Naive thymus-derived CD4-positive, alpha-beta T cell (primary cell): ENCODE data around the gene MYO6. TPM values are rescaled to one million over a fixed set of nuclear protein-coding genes. Genes with fewer than 3 reads are reported as not detected.

Source experiments
- ATAC-seq: fragments of 150-1000 bp; cut with Tn5 transposase; 2 replicates; pipeline ENCODE4 v1.10.0; 2021; ENCODE audit warnings: mild to moderate bottlenecking, moderate library complexity
- CTCF ChIA-PET: fragments of 350-600 bp; sonication (Branson Sonifier 250); formaldehyde crosslinking; loops from one replicate; lab custom pipeline; 2021; ENCODE audit warnings: antibody characterized with exemption; lab: Charles Lee
- POLR2A ChIA-PET: fragments of 350-600 bp; sonication (Branson Sonifier 250); formaldehyde crosslinking; loops from one replicate; lab custom pipeline; 2021; ENCODE audit warnings: antibody characterized with exemption, inconsistent platforms; lab: Charles Lee
- DNase-seq, 9 donors: peaks; one replicate each; pipeline versions ENCODE4 v3.0.0 to v3.0.0-alpha.2; 2020 to 2022; ENCODE audit warnings: mixed read lengths in 1 of 9
- H3K27ac ChIP-seq: one replicate; pipeline ENCODE4 v1.7.0; 2013; ENCODE audit warnings: mild to moderate bottlenecking, low read depth, low read length, moderate library complexity
- H3K27me3 ChIP-seq, 2 donors: one replicate each; pipeline ENCODE4 v1.7.0; 2013; ENCODE audit warnings: low read length in 2 of 2, mild to moderate bottlenecking in 2 of 2, moderate library complexity in 2 of 2; ENCODE audit not compliant: control insufficient read depth in 2 of 2, insufficient read depth in 2 of 2
- H3K36me3 ChIP-seq, 3 experiments: 1 replicate in 2 of 3; 2 replicates in 1 of 3; pipeline ENCODE4 v1.7.0; 2013; ENCODE audit warnings: low read length in 3 of 3, mild to moderate bottlenecking in 3 of 3, moderate library complexity in 1 of 3; ENCODE audit not compliant: insufficient read depth in 3 of 3, control insufficient read depth in 2 of 3
- H3K4me1 ChIP-seq, 2 donors: one replicate each; pipeline ENCODE4 v1.7.0; 2013; ENCODE audit warnings: low read length in 2 of 2, mild to moderate bottlenecking in 2 of 2, moderate library complexity in 1 of 2; ENCODE audit not compliant: control insufficient read depth in 2 of 2, insufficient read depth in 2 of 2
- H3K4me3 ChIP-seq: 2 replicates; pipeline ENCODE4 v1.7.0; 2013; ENCODE audit warnings: mild to moderate bottlenecking, low read length
- H3K9me3 ChIP-seq, 3 experiments: 1 replicate in 2 of 3; 2 replicates in 1 of 3; pipeline ENCODE4 v1.7.0; 2013; ENCODE audit warnings: low read length in 3 of 3; ENCODE audit not compliant: control insufficient read depth in 2 of 3
- H3K27ac Mint-ChIP-seq, 9 donors: one replicate each; pipeline ENCODE4 v1.8.0; 2020 to 2022; ENCODE audit warnings: mixed read lengths in 9 of 9, mild to moderate bottlenecking in 8 of 9, moderate library complexity in 5 of 9, inconsistent platforms in 2 of 9
- H3K27me3 Mint-ChIP-seq, 5 donors: one replicate each; pipeline ENCODE4 v1.8.0; 2021 to 2022; ENCODE audit warnings: mixed read lengths in 5 of 5, mild to moderate bottlenecking in 1 of 5
- H3K36me3 Mint-ChIP-seq, 5 donors: one replicate each; pipeline ENCODE4 v1.8.0; 2020 to 2022; ENCODE audit warnings: mixed read lengths in 5 of 5, mild to moderate bottlenecking in 3 of 5, inconsistent platforms in 1 of 5
- H3K4me1 Mint-ChIP-seq, 7 donors: one replicate each; pipeline ENCODE4 v1.8.0; 2020 to 2022; ENCODE audit warnings: mixed read lengths in 7 of 7, mild to moderate bottlenecking in 3 of 7, inconsistent platforms in 1 of 7
- H3K4me3 Mint-ChIP-seq, 10 donors: one replicate each; pipeline ENCODE4 v1.8.0; 2020 to 2022; ENCODE audit warnings: mild to moderate bottlenecking in 10 of 10, mixed read lengths in 10 of 10, moderate library complexity in 6 of 10, inconsistent platforms in 2 of 10
- H3K9me3 Mint-ChIP-seq, 11 donors: one replicate each; pipeline ENCODE4 v1.8.0; 2020 to 2022; ENCODE audit warnings: mixed read lengths in 11 of 11, mild to moderate bottlenecking in 4 of 11, inconsistent platforms in 1 of 11, moderate library complexity in 1 of 11
- intact Hi-C, 2 donors: fragments of 100-400 bp; cut with micrococcal nuclease; formaldehyde crosslinking; loops; one replicate each; pipeline ENCODE4 v1.15.1; 2023
- polyA plus RNA-seq, 2 donors: library from polyadenylated mRNA; unstranded; fragments of 300-500 nt; fragmentation: Illumina TruSeq; gene quantifications; one replicate each; pipeline ENCODE4 v1.2.3, GENCODE V29; 2021
- total RNA-seq, 6 experiments: library from RNA in 5 of 6; stranded (reverse) in 5 of 6; gene quantifications; 1 replicate in 5 of 6; 2 replicates in 1 of 6; pipeline ENCODE4 v1.2.3 and lab custom pipeline; 2021 to 2026

MYO6 gene
- total and polyA plus RNA-seq, 7 experiments from 2014 or later = 0.27 to 3.1 (median 0.94) TPM

- Mint-ChIP-seq H3K9me3 (peaks cover 0 to 2% (median 0%) of the 10 kb centered on the region in 11 donors), H3K4me1 (peaks cover 0 to 1% (median 0%) of the 10 kb centered on the region in 7 donors), H3K27ac (no peak overlapping the region), H3K27me3 (peaks cover 0 to 5% (median 0%) of the 10 kb centered on the region in 5 donors), H3K4me3 (no peak overlapping the region), H3K36me3 (no peaks in the 10 kb centered on the region)
- no peak overlapping the region for H3K4me3 ChIP-seq
- H3K36me3 ChIP-seq = no peaks in the 10 kb centered on the region
- H3K27ac ChIP-seq = no peak overlapping the region
- no peak for DNase-seq
- ChIA-PET POLR2A (no interaction called here), CTCF (no interaction called here)
- no peaks in the 10 kb centered on the region for H3K9me3 ChIP-seq
- intact Hi-C loops = no loop called here
- no peak for ATAC-seq
- H3K4me1 ChIP-seq = no peaks in the 10 kb centered on the region
- no peaks in the 10 kb centered on the region for H3K27me3 ChIP-seq
Measured at GRCh38 chr6:75778757-75779156, 29.7 kb downstream of the MYO6 start.

- Mint-ChIP-seq H3K27ac (no peak overlapping the region), H3K4me3 (no peak overlapping the region), H3K36me3 (no peaks in the 10 kb centered on the region), H3K4me1 (no peaks in the 10 kb centered on the region), H3K27me3 (peaks cover 2 to 34% (median 14%) of the 10 kb centered on the region in 5 donors), H3K9me3 (peaks cover 0 to 4% (median 0%) of the 10 kb centered on the region in 11 donors)
- DNase-seq (no peak), ATAC-seq (no peak)
- H3K4me1 ChIP-seq = no peaks in the 10 kb centered on the region
- no peaks in the 10 kb centered on the region for H3K9me3 ChIP-seq
- CTCF ChIA-PET = no interaction called here
- POLR2A ChIA-PET = no interaction called here
- H3K4me3 ChIP-seq = no peak overlapping the region
- intact Hi-C loops = no loop called here
- H3K27me3 ChIP-seq = no peaks in the 10 kb centered on the region
- no peak overlapping the region for H3K27ac ChIP-seq
- H3K36me3 ChIP-seq = no peaks in the 10 kb centered on the region
Measured at GRCh38 chr6:75786152-75786551, 37.1 kb downstream of the MYO6 start.

DNA sequence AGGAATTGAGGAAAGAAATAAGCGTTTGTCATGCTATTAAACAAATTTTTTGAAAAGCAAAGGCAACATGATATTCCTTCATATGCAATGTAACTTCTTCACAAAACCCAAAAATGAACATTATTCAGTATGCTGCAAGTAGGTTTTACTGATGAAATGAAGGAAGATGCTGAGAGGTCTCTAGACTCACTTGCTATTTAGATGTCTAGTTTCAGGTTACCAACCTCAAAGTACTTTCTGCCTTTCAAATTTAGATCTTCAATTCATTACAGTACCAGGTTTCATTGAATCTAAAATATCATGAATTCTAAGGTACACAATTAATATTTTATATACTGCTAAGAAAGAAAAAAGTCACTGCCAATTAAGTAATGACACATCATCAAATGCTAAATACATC is 39.9 kb downstream of the MYO6 start:
- ATAC-seq (no peak), DNase-seq (no peak)
- Histone ChIP-seq H3K4me1 (no peaks in the 10 kb centered on the region), H3K4me3 (no peak overlapping the region), H3K36me3 (no peaks in the 10 kb centered on the region), H3K9me3 (no peaks in the 10 kb centered on the region), H3K27me3 (no peaks in the 10 kb centered on the region), H3K27ac (no peak overlapping the region)
- H3K27me3 Mint-ChIP-seq = peaks cover 2 to 27% (median 11%) of the 10 kb centered on the region in 5 donors
- no peaks in the 10 kb centered on the region for H3K4me1 Mint-ChIP-seq
- intact Hi-C loops = no loop called here
- H3K4me3 Mint-ChIP-seq = no peak overlapping the region
- POLR2A ChIA-PET = no interaction called here
- H3K27ac Mint-ChIP-seq = no peak overlapping the region
- H3K9me3 Mint-ChIP-seq = peaks cover 0 to 3% (median 0%) of the 10 kb centered on the region in 11 donors
- CTCF ChIA-PET = no interaction called here
- no peaks in the 10 kb centered on the region for H3K36me3 Mint-ChIP-seq

DNA sequence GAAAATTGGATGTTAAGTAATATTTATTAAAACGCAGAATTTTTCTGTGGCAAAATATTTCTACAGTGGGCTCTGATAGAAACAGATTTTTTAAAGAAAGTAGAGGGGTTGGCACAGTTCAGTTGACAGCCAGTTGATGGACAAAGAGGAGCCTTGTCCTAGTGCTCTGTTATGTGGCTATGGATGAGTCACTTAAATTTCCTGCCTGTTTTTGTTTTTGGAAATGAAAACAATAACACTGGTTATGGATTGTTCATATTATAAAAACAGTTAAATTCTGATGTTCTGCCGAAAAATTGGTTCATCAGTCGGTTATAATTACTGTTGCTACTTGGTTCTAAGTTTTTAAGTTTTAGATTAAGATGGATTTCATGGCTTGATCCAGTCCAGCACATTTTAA is 42.8 kb downstream of the MYO6 start:
- Mint-ChIP-seq H3K4me1 (no peaks in the 10 kb centered on the region), H3K4me3 (no peak overlapping the region), H3K36me3 (no peaks in the 10 kb centered on the region), H3K9me3 (peaks cover 0 to 3% (median 0%) of the 10 kb centered on the region in 11 donors), H3K27me3 (peaks cover 2 to 35% (median 14%) of the 10 kb centered on the region in 5 donors), H3K27ac (no peak overlapping the region)
- DNase-seq (no peak), ATAC-seq (no peak)
- intact Hi-C loops = no loop called here
- Histone ChIP-seq H3K27me3 (no peaks in the 10 kb centered on the region), H3K9me3 (no peaks in the 10 kb centered on the region), H3K4me1 (no peaks in the 10 kb centered on the region), H3K4me3 (no peak overlapping the region), H3K36me3 (no peaks in the 10 kb centered on the region), H3K27ac (no peak overlapping the region)
- POLR2A ChIA-PET = no interaction called here
- CTCF ChIA-PET = no interaction called here

DNA sequence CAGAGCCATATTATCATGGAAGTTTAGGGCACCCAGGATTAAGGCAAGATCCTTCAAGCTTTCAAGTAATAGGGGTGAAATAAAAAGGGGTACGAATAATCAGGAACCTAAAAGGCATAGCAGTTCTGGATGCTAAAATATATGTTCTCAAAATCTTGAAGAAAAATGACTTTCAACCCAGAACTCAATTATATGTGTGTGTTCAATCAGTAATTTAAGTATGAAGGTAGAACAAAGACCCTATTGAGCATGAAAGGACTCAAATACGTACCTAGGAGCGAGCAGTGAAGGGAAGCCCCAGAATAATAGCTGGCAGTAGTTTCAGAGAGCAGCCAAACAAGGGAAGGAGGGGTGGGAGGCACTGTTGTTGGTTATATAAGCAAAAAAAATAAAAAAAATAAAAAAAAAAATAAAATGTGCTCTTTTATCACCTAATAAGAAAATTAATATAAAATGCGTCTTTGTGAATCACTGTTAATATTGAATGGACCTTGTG is 45.4 kb downstream of the MYO6 start:
- Histone ChIP-seq H3K27ac (no peak overlapping the region), H3K36me3 (no peaks in the 10 kb centered on the region), H3K4me1 (no peaks in the 10 kb centered on the region), H3K27me3 (no peaks in the 10 kb centered on the region), H3K4me3 (no peak overlapping the region), H3K9me3 (no peaks in the 10 kb centered on the region)
- H3K27me3 Mint-ChIP-seq = peaks cover 5 to 28% (median 17%) of the 10 kb centered on the region in 5 donors
- H3K36me3 Mint-ChIP-seq = no peaks in the 10 kb centered on the region
- CTCF ChIA-PET = no interaction called here
- H3K4me1 Mint-ChIP-seq = no peaks in the 10 kb centered on the region
- no peak overlapping the region for H3K27ac Mint-ChIP-seq
- H3K9me3 Mint-ChIP-seq = peaks cover 0 to 2% (median 0%) of the 10 kb centered on the region in 11 donors
- ATAC-seq = no peak
- intact Hi-C loops = no loop called here
- POLR2A ChIA-PET = no interaction called here
- H3K4me3 Mint-ChIP-seq = no peak overlapping the region
- DNase-seq = no peak

- no peaks in the 10 kb centered on the region for H3K36me3 ChIP-seq
- H3K27ac ChIP-seq = no peak overlapping the region
- H3K9me3 Mint-ChIP-seq = peaks cover 0 to 2% (median 0%) of the 10 kb centered on the region in 11 donors
- ChIA-PET POLR2A (no interaction called here), CTCF (no interaction called here)
- H3K9me3 ChIP-seq = no peaks in the 10 kb centered on the region
- H3K4me3 ChIP-seq = no peak overlapping the region
- H3K4me3 Mint-ChIP-seq = no peak overlapping the region
- DNase-seq (no peak), ATAC-seq (no peak)
- H3K27ac Mint-ChIP-seq = no peak overlapping the region
- peaks cover 5 to 28% (median 17%) of the 10 kb centered on the region in 5 donors for H3K27me3 Mint-ChIP-seq
- intact Hi-C loops = no loop called here
- H3K36me3 Mint-ChIP-seq = no peaks in the 10 kb centered on the region
- H3K27me3 ChIP-seq = no peaks in the 10 kb centered on the region
- H3K4me1 ChIP-seq = no peaks in the 10 kb centered on the region
- no peaks in the 10 kb centered on the region for H3K4me1 Mint-ChIP-seq
Measured at GRCh38 chr6:75794954-75795739, 46.1 kb downstream of the MYO6 start.

DNA sequence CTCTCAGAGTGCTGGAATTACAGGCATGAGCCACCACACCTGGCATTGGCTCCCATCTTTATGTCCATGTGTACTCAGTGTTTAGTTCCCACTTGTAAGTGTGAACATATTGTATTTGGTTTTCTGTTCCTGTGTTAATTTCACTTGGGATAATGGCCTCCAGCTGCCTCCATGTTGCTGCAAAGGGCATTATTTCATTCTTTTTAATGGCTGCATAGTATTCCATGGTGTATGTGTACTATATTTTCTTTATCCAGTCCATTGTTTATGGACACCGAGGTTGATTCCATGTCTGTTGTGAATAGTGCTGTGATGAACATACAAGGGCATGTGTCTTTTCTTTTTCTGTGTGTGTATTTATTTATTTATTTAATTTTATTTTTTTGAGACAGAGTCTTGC is 47.7 kb downstream of the MYO6 start:
- Histone ChIP-seq H3K4me3 (no peak overlapping the region), H3K27me3 (no peaks in the 10 kb centered on the region), H3K9me3 (no peaks in the 10 kb centered on the region), H3K4me1 (no peaks in the 10 kb centered on the region), H3K27ac (no peak overlapping the region), H3K36me3 (no peaks in the 10 kb centered on the region)
- no peak overlapping the region for H3K4me3 Mint-ChIP-seq
- H3K27me3 Mint-ChIP-seq = peaks cover 5 to 34% (median 22%) of the 10 kb centered on the region in 5 donors
- H3K4me1 Mint-ChIP-seq = no peaks in the 10 kb centered on the region
- H3K27ac Mint-ChIP-seq = no peak overlapping the region
- ChIA-PET POLR2A (no interaction called here), CTCF (no interaction called here)
- ATAC-seq (no peak), DNase-seq (no peak)
- H3K9me3 Mint-ChIP-seq = peaks cover 0 to 2% (median 0%) of the 10 kb centered on the region in 11 donors
- H3K36me3 Mint-ChIP-seq = no peaks in the 10 kb centered on the region
- intact Hi-C loops = no loop called here
